ENCODE data around the gene ARSG.

DNA sequence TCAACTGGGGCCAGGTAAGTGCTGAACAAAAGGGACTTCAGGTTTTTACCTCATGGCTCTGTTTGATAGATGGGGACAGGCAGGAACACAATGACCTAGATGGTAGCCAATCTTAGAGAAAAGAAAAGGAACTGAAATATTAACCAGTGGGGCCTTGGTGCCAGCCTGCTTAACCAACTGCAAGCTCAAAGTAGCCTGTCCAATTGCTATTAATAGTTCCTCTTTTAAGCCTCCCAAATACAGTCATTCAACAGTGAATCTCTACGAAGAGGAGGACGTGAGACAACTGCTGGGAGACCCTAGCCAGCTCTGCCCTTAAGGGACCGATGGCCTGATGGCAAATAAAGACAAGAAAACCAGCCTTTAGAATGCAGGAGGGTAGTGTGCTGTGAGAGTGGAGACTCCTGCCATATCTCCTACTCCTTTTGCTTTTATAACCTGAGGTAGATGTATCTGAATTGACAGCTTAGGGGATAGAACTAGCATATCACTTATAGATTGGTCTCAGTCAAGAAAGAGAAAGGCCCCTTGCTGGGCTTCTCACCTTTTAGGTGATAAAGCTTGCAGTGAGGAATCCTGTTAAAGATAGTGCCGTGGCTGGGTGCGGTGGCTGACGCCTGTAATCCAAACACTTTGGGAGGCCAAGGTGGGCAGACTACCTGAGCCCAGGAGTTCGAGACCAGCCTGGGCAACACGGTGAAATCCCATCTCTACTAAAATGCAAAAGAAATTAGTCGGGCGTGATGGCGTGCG, 28.3 kb downstream of the ARSG start:
- TF ChIP-seq RAD21 (conservative IDR thresholded peaks at IDR 0.05 in 1 of 2, IDR thresholded peaks at IDR 0.05 in 1 of 2) (no peak), MYC (IDR thresholded peaks at IDR 0.05; ENCODE audit: borderline replicate concordance, low read length) (no peak)
